ENCODE measurements around the gene CYGB. TPM values are rescaled to one million over a fixed set of nuclear protein-coding genes. Genes with fewer than 3 reads are reported as not detected.

The CYGB gene
- total RNA-seq, 2 experiments from 2014 or later: 0.44 to 0.57 TPM

- intact Hi-C loops (cut with micrococcal nuclease; ENCODE audit: unreplicated experiment): no loop called here
- Histone ChIP-seq H3K4me3 (ENCODE audit: low read depth, low read length, poor library complexity, severe bottlenecking) (no peak overlapping the region), H4K20me1 (ENCODE audit: insufficient read depth, low read length) (no peaks in the 10 kb centered on the region), H2AFZ (ENCODE audit: low read length) (no peak overlapping the region), H3K9me3 (ENCODE audit: low read length) (no peaks in the 10 kb centered on the region), H3K79me2 (ENCODE audit: insufficient read depth, low read depth, low read length) (peaks cover 19% of the 10 kb centered on the region), H3K4me2 (ENCODE audit: low read length) (no peak overlapping the region), H3K36me3 (ENCODE audit: insufficient read depth, low read length) (no peaks in the 10 kb centered on the region), H3K27ac (ENCODE audit: low read depth, low read length, poor library complexity, severe bottlenecking) (peak overlapping the region; percentile 18), H3K9me2 (ENCODE audit: insufficient read depth, low read length) (no peaks in the 10 kb centered on the region), H3K4me1 (ENCODE audit: insufficient read depth, low read length, poor library complexity, severe bottlenecking) (peaks cover 60% of the 10 kb centered on the region)
- BruUV-seq (replicated peaks): no TSS peak
- peak; percentile 61 for DNase-seq (ENCODE audit: low spot score)
- POLR2A ChIA-PET: interaction anchor here (0.6 to 8.2 kb wide), 13 partner anchors 11 to 1339 kb away, joined by 3 to 57 read pairs (median 5); partner anchors contain the start of gene AANAT
- CTCF ChIA-PET (ENCODE audit: unreplicated experiment): interaction anchor here (0.6 to 3.1 kb wide), 5 partner anchors 11 to 55 kb away, joined by 3 to 28 read pairs (median 12); partner anchors contain the start of gene AANAT
- TF ChIP-seq CTCF (conservative IDR thresholded peaks at IDR 0.05; ENCODE audit: low read length) (peak; percentile 74), EZH2phosphoT487 (IDR thresholded peaks at IDR 0.05; ENCODE audit: borderline replicate concordance, low read depth, low read length) (no peak)
These were observed 33.4 kb downstream of the CYGB start for GRCh38 chr17:76504117-76504516.

DNA sequence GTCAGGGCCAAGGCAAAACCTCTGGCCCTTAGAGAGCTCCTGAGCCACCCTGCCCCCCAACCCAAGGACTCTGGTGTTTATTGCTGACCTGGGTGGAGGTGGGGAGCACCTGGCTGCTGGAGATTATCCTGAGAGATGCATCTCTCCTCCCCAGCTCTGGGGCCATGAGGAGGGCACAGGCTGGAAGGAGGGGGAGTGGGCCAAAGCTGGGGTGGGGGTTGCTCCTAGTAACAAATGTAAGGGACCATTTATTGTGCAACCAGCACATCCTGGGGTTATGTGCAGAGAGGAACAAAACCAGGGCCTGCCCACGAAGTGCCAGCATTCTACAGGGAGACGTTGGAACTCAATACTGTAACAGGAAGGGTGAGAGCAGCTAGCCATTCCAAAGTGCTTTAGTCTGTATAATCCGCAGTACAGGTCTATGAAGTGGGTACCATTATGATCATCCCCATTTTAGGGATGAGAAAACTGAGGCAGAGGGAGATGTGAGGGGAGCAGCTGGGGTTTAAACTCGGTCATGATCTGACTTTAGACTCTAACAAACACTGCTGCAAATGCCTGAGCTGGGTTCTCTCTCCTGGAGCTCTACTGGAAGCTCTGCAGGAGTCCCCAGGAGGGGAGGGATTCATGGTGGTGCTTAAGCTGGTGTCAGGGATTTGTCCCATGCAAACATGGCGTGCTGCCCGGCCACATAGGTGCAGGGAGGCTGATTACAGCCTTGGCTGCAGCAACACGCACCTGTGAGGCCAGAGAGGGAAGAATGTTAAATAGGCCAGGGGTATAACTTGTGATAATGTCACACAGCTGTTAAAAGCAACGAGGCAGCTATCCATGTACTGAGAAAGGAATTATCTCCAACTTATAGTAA, 34.9 kb downstream of the CYGB start:
- no peaks in the 10 kb centered on the region for H3K9me3 ChIP-seq (ENCODE audit: low read length)
- H4K20me1 ChIP-seq (ENCODE audit: insufficient read depth, low read length): no peaks in the 10 kb centered on the region
- H3K79me2 ChIP-seq (ENCODE audit: insufficient read depth, low read depth, low read length): peaks cover 35% of the 10 kb centered on the region
- peaks cover 75% of the 10 kb centered on the region for H3K4me1 ChIP-seq (ENCODE audit: insufficient read depth, low read length, poor library complexity, severe bottlenecking)
- peak overlapping the region; percentile 65 for H3K27ac ChIP-seq (ENCODE audit: low read depth, low read length, poor library complexity, severe bottlenecking)
- TF ChIP-seq CTCF (conservative IDR thresholded peaks at IDR 0.05; ENCODE audit: low read length) (no peak), EZH2phosphoT487 (IDR thresholded peaks at IDR 0.05; ENCODE audit: borderline replicate concordance, low read depth, low read length) (no peak)
- BruUV-seq (replicated peaks): no TSS peak
- ChIA-PET POLR2A (interaction anchor here (0.6 to 8.2 kb wide), 16 partner anchors 10 to 168 kb away, joined by 3 to 57 read pairs (median 5); partner anchors contain the start of genes AANAT and PRPSAP1), CTCF (ENCODE audit: unreplicated experiment) (interaction anchor here (0.6 to 3.1 kb wide), 14 partner anchors 9 to 97 kb away, joined by 3 to 28 read pairs (median 4); partner anchors contain the start of genes AANAT and UBE2O)
- peaks cover 6% of the 10 kb centered on the region; the same call in 1 of the 2 replicates for H3K36me3 ChIP-seq (ENCODE audit: insufficient read depth, low read length)
- H3K4me2 ChIP-seq (ENCODE audit: low read length): peak overlapping the region; percentile 74
- no peak overlapping the region for H3K4me3 ChIP-seq (ENCODE audit: low read depth, low read length, poor library complexity, severe bottlenecking)
- intact Hi-C loops (cut with micrococcal nuclease; ENCODE audit: unreplicated experiment): no loop called here
- H2AFZ ChIP-seq (ENCODE audit: low read length): peak overlapping the region; percentile 72
- no peak for DNase-seq (ENCODE audit: low spot score)
- H3K9me2 ChIP-seq (ENCODE audit: insufficient read depth, low read length): no peaks in the 10 kb centered on the region
